Stimulated activated CD4-positive, alpha-beta T cell treated with anti-CD3 and anti-CD28 coated beads, Interleukin-15, amount 100 ng/mL, for 24 hours (primary cell): ENCODE results near the gene MRPL44.
"Not testable (repeated sequence)": the region's sequence is repeated elsewhere in the genome, so short reads cannot be mapped to it uniquely, and the experiment has no call there.

Experiments used
- DNase-seq: peaks from one replicate; pipeline ENCODE4 v3.0.0-alpha.2; 2020

MRPL44 gene

DNA sequence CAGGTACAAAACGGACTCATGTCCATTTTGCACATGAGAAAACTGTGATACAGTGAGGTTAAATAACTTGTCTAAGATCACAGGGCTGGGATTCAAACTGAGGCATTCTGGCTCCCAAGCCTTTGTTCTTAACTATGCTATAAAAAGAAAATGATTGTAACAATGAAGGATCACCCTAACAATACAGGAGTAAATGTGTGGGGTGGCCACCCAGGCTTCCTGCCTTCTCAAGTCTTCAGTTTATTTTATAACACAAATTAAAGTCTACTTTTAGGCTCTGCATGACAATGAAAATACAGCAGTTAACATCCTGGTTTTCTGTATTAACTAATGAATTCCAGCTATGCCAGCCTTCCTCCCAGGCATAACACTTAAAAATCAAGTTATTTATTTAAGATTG lies 19.7 kb upstream of the MRPL44 start:
- no peak for DNase-seq

DNA sequence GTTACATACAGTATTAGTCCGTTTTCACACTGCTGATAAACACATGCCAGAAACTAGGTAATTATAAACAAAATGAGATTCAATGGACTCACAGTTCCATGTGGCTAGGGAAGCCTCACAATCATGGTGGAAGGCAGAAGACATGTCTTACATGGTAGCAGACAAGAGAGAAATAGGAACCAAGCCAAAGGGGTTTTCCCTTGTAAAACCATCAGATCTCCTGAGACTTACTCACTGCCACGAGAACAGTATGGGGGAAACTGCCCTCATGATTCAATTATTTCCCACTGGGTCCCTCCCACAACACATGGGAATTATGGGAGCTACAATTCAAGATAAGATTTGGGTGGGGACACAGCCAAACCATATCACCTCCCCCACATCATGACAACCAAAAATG lies 17.8 kb upstream of the MRPL44 start:
- not testable (repeated sequence) for DNase-seq

- peak; percentile 83 for DNase-seq
Measured at GRCh38 chr2:223941579-223942277, 15.5 kb upstream of the MRPL44 start.

GRCh38 chr2:223943135-223943534 lies 14.1 kb upstream of the MRPL44 start:
- DNase-seq: no peak

- DNase-seq: no peak
Measured at GRCh38 chr2:223943561-223944008, 13.7 kb upstream of the MRPL44 start.

DNA sequence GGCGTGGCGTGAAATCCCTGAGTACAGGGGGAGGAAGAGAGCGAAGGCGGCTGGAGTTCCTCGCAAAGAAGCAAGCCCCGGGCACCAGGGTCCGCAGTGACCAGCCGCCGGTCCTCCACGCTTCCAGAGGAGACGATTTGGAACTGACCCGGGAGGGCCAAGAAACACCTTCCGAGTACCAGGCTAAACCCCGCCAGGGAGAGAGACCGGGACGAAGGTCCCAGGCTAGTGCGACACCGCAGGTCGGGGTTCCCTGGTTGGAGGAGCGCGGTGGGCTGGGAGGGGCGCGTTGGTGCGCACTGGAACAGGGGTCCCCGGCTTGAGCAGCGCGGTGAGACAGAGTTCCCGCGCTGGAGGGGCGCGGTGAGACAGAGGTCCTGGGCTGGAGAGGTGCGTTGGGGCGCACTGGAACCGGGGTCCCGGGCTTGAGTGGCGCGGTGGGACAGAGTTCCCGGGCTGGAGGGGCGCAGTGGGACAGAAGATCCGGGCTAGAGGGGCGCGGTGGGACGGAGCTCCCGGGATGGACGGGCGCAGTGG lies 13.0 kb upstream of the MRPL44 start:
- DNase-seq: peak; percentile 51

- peak; percentile 88 for DNase-seq
Measured at GRCh38 chr2:223944703-223945531, 12.3 kb upstream of the MRPL44 start, which contains the start of gene WDFY1. Gene WDFY1, minus strand, starts transcription at chr2:223945335. Its CDS starts 51 bp downstream, at chr2:223945284.

- no peak for DNase-seq
Measured at GRCh38 chr2:223945755-223946154, 11.5 kb upstream of the MRPL44 start.

DNA sequence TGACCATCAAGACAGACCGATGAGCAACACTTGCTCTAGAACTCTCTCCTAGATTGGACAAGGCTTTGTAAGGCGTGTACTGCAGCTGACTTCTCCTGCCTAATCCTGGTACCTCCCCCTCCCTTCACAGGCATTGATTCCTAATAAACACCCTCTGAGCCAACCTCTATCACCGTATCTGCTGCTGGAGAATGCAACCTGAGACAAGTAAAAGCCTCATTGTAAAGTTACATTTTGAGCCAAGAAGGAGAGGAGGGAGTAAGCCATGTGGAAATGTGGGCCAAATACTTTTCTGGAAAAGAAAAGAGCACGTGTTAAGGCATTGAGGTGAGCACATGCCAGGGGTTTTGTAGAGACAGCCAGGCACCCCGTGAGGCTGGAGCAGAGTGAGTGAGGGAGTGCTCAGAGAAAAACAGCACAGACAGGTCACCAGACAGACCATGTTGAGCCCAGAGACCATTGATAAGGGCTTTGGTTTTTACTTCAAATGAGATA lies 9.5 kb upstream of the MRPL44 start:
- DNase-seq: no peak

GRCh38 chr2:223949241-223949840 lies 7.9 kb upstream of the MRPL44 start:
- no peak for DNase-seq

- no peak for DNase-seq
Measured at GRCh38 chr2:223950448-223951347, 6.6 kb upstream of the MRPL44 start.

GRCh38 chr2:223952280-223952968 lies 4.8 kb upstream of the MRPL44 start:
- no peak for DNase-seq

GRCh38 chr2:223954401-223954800 lies 2.9 kb upstream of the MRPL44 start:
- DNase-seq: no peak

GRCh38 chr2:223956300-223956699 lies 963 bp upstream of the MRPL44 start:
- no peak for DNase-seq

GRCh38 chr2:223959688-223960087 lies 2.4 kb downstream of the MRPL44 start:
- DNase-seq: no peak

- DNase-seq: no peak
Measured at GRCh38 chr2:223967981-223968380, 10.7 kb downstream of the MRPL44 start.

DNA sequence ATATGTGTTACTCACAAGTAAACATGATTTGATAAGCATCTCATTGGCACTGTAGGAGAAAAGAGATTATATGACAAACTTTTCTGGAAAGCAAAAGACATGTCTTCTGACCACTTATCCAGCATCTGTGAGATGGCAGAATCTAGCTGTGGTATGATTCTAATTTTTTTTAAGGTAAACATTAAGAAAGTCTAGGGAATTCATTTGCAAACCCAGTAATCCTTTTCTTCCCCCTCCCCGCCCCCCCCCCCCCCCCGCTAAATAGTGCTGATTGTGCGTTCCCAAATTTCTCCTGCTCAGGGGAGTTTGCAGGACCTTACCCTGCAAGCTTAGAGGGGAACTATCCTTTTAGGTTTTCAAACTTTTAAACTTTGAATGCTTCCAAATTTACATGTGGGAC lies 12.1 kb downstream of the MRPL44 start:
- no peak for DNase-seq

- DNase-seq: no peak
Measured at GRCh38 chr2:223969856-223970255, 12.6 kb downstream of the MRPL44 start.

DNA sequence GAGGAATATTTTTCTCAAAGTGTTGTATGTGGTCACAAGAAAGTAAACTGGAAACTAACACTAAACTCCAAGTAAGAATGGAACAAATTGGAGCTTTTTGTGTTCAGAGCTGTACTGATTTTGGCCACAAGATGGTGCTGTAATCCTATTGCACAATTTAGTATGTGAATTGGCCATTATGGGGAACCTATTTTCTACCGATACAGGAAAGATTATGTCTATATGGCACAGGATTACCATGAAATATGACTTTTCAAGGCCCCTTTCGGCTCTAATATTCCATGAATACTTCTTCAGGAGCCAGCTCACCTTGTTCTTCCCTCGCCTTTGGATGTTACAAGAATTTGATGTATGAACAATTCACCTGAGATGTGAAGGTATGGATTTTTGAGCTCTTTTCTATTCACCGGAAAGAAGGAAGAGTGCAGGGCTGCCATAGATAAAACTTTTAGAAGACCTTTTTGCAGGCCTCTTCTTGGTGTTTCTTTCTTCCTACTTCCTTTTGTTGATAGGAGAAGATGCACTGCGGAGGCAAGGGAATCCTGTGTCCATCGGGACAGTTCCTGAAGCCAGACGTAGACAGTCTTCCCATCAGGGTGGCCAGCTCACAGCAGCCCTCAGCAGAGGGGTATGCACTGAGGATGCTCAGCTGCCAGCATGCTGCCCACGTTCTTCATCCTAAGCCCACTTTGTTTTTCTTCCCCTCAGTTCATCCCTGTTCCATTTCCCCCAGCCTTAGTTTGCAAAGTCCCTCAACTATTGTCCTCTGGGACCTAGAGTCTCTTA lies 13.3 kb downstream of the MRPL44 start:
- DNase-seq: peak; percentile 65

DNA sequence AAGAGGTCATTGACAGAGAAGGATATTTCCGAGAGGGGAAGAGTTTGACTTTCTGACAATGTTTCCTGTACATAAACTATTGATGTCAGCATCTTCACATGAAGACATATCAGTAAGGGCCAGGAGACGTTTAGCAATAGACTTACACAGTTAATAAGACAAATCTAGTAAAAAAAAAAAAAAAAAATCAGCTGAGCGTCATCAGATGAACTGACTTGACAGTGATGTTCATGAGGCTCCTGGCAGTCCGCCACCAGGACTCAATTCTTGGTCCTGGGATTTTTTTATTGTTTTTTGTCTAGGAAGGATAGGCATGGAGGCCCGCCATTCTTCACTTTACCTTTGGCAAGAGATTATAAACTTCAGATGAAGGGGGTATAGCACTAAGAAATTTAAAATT lies 14.5 kb downstream of the MRPL44 start:
- no peak for DNase-seq

- DNase-seq: no peak
Measured at GRCh38 chr2:223972656-223973102, 15.4 kb downstream of the MRPL44 start.
